HG03025 (cell line): ENCODE results near the gene BMAL1.
"Not testable (repeated sequence)": the region's sequence is repeated elsewhere in the genome, so short reads cannot be mapped to it uniquely, and the experiment has no call there.

Source experiments
- ATAC-seq: cut with Tn5 transposase; IDR thresholded peaks from one replicate; pipeline ENCODE4 v1.9.1; 2021; ENCODE audit warnings: mild to moderate bottlenecking, moderate library complexity; ENCODE audit not compliant: unreplicated experiment, low FRiP score

BMAL1 gene

DNA sequence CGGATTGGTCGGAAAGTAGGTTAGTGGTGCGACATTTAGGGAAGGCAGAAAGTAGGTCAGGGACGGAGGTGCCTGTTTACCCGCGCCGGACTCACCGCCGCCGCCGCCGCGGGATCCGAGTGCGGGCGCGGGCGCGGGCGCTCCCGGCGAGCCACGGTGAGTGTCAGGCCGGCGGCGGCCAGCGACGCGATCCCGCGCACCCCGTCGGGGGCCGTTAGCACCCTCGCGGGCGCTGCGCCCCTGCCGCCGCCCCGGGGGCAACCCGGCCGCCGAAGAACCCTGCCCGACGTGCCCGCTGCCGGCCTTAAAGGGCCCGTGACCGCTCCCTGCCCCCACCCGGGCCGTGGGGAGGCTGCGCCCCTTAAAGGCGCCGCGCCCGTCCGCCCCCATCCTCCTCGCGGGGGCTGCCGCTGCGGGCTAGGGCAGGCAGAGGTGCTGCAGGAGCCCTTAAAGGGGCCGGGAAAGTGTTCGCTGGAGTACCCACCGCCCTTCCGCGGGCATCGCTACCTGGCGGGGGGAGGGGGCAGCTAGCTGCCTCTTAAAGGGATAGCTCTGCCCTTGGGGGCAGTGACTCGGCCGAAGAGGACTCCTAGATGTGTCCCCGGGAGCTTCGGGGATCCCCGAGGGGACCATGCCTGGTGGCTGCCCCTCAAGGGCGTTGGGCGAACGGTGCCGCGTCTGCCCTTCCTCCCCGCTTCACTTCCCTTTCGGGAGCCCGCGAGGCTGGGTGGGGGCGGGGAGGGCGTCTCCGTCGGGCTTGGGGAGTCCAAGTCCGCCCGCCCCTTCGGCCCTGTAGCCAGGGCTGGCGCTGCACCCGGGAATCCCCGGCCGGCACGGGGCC lies at the start of gene BMAL1:
BMAL1 (plus strand) TSS at position 23 of the 841 bp plus-strand sequence. CDS start 76,519 bp downstream, outside the sequence.
- ATAC-seq: peak; percentile 17

DNA sequence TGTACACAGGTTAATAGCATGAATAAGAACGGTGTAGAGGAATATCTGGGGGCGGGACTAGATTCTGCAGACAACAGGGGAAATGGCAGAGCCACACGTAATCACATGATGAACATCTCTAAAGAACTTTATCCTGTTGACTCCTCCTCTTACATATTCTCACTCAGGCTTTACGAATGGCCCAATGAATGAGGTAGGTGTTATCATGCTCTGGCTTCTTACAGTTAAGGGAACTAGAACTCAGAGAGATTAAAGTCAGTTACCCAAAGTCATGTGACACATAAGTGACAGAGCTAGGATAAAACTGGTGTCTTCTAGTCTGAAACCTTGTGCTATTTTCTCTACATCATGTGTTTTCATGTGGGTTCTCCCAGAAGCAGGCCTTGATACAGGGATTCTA lies 49.0 kb upstream of the BMAL1 start:
- no peak for ATAC-seq

DNA sequence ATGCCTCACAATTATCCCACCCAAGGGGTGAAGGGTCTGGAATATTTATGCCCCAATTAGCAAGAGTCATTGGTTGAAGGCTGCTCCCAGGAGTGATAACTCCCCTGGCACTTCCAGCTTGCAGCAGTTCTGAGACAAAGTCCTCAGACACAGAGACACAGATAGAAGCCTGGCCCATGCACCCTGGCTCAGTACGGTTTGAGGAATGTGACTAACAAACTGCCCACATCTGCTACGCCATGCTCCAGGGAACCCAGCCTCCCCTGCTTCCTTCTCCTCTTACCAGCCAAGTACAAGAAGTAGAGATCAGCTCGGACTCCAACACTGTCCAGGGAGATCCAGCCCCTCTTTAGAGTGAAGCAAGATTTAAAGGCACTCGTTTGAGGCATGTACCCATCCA lies 48.5 kb upstream of the BMAL1 start:
- no peak for ATAC-seq

DNA sequence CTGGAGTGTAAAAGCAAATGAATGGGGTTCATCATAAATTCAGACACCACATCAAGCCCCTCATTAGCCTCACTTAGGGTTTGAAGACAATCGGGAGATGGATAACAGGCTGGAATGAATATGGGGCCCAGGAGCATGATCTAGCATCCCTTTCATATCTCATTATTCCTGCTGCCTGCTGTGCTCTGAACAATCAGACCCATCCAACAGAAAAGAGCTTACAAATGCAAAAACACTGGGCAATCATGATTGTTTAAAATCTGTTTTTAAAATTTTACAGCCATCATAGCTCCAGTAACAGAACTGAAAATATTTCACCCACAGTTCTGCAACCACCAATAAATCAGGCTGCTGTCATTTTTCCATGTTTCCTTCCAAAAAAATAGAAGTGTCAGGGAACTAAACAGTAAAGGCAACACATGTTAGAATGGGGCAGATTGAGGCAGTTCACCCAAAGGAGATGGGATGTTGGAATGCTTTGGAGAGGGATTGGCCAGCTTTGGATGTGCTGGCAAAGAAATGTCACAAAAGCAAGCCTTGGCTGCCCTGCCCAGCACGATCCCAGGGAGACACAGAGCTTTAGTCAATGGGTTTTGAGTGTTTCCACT lies 47.8 kb upstream of the BMAL1 start:
- no peak for ATAC-seq

DNA sequence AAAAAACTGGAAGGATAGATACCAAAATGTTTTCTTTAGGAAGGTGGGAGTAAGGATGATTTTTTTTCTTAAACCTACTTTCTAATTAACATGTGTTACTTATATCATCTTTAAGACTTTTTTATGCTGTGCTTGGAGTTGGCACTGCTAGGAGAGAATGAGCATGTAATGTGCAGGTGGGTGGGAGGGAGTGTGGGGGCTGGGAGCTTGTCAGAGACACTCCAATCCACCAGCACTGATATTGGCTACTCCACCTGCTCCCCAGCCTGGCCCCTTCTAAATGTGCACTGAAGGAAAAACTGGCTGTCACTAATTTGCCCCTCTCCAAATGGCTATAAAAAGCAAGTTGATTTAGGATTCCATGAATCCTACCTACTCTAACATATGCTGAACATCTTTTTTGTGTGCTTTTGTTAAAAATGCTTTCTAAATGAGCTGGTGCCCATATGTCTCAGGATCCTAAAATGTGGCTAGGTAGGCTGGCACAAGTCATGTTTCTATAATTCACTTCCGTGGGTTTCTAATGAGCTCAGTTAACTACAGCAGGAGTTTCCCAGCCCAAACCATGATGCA lies 44.3 kb upstream of the BMAL1 start:
- no peak for ATAC-seq

DNA sequence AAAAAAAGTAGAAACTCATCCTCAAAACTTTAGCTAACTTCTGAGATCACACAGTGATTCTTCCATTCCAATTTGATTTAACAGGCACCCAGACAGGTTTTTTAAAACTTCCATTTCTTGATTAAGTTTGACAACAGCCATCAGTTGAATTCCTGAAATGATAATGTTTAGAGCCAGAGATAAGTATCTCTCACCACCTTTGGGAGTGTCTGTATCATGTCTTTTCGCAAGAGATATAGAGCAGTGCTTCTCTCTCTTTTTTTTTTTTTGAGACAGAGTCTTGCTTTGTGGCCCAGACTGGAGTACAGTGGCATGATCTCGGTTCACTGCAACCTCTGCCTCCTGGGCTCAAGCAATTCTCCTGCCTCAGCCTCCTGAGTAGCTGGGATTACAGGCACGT lies 41.7 kb upstream of the BMAL1 start:
- no peak for ATAC-seq

DNA sequence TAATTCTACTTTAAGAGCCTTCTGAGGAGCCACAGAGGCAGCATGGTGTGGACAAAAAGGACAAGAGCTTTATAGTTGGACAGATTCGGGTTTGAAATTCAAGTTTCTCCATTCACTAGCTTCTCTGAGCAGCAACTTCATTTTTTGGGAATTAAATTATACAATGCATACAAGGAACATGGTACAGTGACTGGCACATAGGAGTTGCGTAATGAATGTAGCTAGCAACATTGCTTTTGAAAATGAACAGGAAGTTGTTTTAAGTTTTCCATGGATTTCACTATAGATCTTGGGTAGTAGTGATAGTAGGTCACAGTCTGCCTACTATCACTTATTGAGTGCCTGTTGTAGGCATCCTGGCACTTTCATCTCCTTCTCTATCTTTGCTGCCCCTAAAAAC lies 41.0 kb upstream of the BMAL1 start:
- ATAC-seq: no peak

DNA sequence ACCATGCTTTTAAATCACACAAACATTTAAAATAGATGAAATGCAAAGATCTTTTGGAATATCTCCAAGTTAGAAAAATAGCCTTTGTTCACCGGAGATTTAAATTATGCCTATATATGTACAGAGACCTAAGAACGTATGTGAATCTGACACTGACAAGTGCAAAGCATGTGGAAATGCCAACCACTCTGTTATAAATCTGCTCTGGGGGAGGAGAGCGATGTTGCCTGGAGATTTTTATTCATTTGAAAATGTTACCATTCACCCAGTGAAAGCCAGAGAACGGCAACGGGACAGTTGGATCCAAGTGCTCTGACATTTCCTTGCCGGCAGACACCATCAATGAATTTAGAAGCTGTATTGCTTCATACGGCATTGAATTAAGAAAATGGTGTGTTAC lies 39.8 kb upstream of the BMAL1 start:
- no peak for ATAC-seq

DNA sequence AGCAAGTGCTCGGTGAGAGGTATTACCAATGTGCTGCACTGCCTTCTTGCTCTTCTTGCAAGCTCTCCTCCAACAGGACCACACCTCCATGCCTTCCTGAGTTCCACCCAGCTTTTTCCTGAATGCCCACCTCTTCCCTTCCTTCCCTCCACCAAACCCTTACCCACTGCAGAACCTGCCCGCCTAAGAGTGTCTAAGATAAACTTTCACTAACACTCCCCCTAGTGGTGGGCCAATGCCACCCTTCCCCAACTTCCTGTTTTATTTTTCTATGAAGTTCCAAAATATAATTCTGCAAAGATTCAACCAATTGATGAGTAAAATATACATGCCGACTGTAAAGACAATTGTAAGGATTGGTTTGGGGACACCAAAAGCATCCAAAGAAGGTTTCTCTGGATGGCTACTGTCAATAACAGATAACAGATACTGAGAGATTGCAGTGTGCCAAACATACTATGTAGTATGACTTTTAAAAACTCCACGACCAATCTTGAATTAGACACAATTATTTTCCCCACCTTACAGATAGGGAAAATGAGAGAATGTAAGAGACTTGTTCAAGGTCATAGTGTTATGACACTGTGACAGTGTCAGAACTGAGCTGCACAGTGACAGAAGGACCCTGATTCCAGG lies 38.6 kb upstream of the BMAL1 start:
- peak; percentile 59 for ATAC-seq

DNA sequence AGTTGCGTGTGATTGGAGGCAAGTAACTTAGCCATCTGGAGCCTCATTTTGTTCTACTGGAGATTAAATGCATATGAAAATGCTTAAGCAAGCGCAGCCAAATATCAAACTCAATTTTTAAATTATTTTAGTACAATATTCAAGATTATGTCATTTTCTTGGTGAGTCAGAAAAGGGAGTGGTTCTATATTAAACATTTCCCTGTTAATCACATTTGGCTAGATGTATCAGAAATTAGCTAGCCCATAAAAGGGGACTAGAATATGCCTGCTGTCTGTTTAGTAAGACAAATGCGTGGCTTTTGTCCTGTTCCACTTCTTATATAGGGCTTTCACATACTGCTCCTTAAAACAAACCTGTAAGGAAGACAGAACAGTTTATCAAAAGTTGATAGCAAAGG lies 35.0 kb upstream of the BMAL1 start:
- no peak for ATAC-seq

DNA sequence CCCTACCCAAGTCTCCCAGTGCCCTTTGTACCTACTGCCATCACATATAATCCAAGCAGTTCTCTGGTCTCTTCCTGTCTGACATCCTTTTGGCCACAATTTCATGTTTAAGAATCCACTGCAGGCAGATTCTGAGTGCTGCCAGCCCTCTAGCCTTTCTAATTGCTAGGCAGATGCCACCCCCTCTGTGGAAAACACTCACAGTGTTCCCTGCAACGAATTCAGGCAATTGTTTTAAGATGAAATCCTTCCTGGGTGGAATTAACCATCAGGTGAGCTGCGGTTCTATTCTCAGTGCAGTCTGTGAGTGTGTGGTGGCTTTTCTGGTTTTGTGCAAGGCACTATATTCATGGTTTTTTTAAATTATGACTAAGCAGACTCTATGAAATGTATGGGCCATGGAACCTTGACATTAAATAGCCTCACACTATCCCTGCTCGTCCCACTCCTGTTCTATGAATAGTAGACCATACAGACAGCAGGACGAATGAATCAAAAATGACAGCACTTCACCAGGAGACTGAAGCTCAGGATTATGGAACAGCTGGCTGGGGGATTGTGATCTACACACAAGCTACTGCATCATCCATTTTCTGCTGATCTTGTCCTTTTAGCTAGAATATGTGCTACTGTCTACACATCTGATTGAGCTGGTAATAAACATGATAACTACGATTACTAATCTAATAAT lies 29.8 kb upstream of the BMAL1 start:
- ATAC-seq: no peak

DNA sequence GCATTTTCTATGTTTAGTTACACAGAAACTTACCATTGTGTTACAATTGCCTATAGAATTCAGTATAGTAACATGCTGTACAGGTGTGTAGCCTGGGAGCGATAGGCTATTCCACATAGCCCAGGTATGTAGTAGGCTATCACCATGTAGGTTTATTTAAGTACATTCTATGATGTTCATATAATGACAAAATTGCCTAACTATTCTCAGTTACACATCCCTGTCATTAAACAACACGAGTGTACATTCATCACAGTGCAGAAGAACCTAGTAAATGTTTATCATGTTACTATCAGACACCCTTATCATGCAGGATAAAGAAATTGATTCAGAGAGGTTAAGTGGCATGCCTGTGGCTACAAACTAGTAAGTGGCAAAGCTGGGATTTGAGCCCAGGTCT lies 28.4 kb upstream of the BMAL1 start:
- no peak for ATAC-seq

DNA sequence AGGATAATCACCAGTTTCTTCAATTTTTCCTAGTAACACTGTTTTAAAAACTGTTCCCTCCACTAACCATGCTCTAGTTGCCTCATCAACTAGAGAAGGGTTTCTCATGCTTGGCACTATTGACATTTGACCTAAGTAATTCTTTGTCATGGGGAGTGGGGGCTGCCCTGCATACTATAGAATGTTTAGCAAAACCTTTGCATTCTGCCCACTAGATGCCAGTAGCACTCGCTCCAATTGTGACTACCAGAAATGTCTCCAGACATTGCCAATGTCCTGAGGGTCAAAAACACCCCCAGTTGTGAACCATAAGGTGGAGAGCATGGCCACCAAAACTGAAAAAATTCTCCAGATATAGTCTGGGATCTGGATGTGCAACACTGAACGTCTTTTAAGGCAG lies 27.6 kb upstream of the BMAL1 start:
- ATAC-seq: no peak

DNA sequence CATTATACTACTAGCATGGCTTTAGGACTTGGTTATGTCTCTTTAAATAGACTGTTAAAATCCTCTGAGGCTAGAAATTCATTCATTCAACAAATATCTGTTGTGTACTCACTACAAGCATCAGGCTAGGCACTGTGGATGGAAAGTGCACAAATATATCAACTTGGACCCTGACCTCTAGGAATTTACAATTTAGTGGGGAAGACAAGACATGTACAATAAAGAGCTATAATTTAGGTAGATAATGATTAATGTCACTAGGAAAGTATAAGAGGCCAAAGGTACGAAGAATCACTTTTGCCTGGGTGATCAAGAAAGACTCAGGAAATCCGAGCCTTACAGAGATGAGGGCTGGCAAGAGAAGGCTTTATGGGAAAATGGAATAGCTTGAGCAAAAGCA lies 25.6 kb upstream of the BMAL1 start:
- ATAC-seq: no peak

DNA sequence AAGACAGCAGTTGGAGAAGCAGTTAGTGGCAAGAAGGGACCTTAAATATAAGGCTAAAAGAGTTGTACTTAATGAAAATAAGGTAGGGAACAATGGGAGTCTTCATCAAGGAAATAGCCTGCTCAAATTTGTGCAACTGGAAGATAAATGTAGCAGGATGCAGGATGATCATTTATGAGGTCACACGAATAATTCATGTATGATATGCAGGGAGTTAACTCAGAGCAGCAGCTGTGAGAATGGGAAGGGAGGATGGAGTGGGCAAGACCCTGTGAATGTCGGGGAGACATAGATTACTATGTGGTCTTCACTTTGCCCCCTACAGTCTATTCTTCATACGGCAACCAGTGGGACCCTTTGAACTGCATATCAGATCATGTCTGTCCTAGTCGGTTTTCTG lies 25.2 kb upstream of the BMAL1 start:
- ATAC-seq: no peak

DNA sequence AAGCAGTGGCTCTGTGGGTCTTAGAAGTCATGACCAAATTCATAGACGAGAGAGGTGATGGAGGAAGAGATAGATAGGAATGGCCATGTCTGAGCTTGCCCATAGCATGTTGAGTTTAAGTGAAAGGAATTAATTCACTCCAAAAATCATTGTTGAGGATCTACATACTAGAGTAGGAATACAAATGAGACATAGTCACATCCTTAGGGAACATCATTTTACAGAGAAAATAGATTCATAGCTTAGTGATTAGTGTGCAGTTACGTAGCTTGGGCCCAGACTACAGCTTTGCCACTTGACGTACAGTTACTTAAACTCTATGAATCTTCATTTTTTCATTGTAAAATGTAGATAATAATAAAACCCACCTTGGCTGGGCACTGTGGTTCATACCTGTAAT lies 21.4 kb upstream of the BMAL1 start:
- no peak for ATAC-seq

DNA sequence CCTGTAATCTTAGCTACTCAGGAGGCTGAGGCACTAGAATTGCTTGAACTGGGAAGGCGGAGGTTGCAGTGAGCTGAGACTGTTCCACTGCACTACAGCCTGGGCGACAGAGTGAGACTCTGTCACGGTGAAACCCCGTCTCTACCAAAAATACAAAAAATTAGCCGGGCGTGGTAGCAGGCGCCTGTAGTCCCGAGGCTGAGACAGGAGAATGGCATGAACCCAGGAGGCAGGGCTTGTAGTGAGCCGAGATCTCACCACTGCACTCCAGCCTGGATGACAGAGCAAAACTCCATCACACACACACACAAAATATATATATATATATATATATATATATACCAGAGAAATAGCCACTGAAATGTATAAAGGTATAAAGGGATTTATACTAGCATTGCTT lies 19.5 kb upstream of the BMAL1 start:
- not testable (repeated sequence) for ATAC-seq

DNA sequence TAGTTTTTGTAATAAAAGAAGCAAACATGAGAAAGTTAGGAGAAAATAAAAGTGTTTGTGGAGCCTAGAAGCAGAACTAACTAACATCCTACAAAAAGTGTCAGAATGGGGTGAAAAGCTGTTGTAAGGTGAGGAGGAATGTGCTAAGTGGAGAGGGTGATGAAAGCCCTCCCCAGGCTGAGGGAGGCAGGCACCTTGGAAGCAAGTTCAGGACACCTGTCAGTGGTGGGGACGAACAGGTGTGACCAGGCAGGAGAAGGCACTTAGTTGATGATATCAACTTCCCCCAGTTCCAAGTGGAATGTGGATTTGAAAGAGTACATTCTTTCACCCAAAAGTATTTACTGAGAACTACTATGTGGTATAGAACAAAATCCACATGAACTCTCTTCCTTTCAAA lies 18.7 kb upstream of the BMAL1 start:
- ATAC-seq: no peak

DNA sequence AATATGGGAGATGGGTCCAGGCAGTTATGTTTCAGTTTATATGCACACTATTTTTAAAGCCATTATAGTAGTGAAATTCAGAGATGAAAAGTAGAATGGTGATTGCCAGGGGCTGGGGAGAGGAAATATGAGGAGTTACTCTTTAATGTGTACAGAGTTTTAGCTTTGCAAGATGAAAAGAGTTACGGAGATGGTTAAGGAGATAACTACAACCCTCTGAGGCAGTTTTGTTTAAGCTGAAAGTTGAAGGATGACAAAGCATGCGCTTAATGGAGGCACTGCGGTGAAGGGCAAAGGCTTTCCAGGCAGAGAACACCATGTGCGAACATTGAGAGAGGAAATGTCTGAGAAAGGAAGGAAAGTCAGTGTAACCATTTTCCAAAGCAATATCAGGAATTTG lies 18.2 kb upstream of the BMAL1 start:
- ATAC-seq: no peak

DNA sequence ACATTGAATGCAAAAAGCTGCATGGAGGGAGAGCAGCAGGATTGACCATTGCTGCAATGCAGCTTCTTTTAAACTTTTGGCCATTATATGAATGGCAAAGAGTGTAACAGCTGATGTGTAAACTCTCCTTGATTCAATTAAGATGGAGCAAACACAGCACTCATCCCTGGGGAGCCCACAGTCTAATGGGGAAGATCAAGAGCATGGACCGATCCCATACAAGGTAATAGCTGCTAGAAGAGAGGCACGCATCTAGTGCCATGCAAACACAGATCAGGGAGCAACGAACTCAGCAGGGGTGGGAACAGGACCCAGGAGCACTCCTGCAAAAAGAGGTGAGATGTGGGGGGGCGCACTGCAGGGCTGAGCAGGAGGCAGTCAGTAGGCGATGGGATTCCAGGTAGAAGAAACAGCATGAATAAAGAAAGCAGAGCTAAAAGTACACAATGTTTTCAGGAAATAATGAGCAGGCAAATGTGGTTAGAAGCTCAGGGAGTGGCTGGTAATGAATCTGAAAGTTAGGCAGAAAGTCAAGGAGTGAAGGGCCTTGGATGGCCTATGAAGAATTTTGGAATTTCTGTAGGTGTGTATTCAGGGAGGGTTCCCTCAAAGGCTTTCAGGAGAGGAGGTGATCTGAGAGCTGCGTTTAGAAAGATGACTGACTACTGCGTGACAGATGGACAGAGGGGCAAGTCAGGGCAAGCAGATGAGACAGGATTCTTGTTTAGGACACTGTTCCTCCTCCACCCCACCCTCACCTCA lies 17.2 kb upstream of the BMAL1 start:
- ATAC-seq: no peak
